Keratinocyte (primary cell): Measurements from ENCODE around the gene DENND1A. TPM values are rescaled to one million over a fixed set of nuclear protein-coding genes. Genes with fewer than 3 reads are reported as not detected.

Source experiments
- DNase-seq: peaks from one replicate; pipeline ENCODE4 v3.0.0-alpha.2; 2011; ENCODE audit warnings: low read depth, missing footprints, low spot score
- FAIRE-seq: peaks from 2 replicates; lab custom pipeline; 2011; peaks lifted over from hg19 to GRCh38; lab: Jason Lieb, UNC
- H2AFZ ChIP-seq: 2 replicates; pipeline ENCODE4 v1.6.0; 2012; ENCODE audit warnings: low read length, control low read depth, inconsistent platforms; ENCODE audit not compliant: control insufficient read depth
- H3K27ac ChIP-seq: 2 replicates; pipeline ENCODE4 v1.5.1; 2011; ENCODE audit warnings: low read length; ENCODE audit not compliant: control insufficient read depth, insufficient read depth
- H3K27me3 ChIP-seq: 3 replicates; pipeline ENCODE4 v1.6.0; 2011; ENCODE audit warnings: low read length; ENCODE audit not compliant: control insufficient read depth, insufficient read depth; ENCODE audit errors: extremely low read depth
- H3K36me3 ChIP-seq, 2 experiments: 2 replicates in 1 of 2; 3 replicates in 1 of 2; pipeline ENCODE4 v1.5.1; 2011; ENCODE audit warnings: low read length in 2 of 2, mild to moderate bottlenecking in 1 of 2; ENCODE audit not compliant: control insufficient read depth in 2 of 2, insufficient read depth in 2 of 2; ENCODE audit errors: extremely low read depth in 1 of 2
- H3K4me1 ChIP-seq: 3 replicates; pipeline ENCODE4 v1.5.1; 2011; ENCODE audit warnings: low read length; ENCODE audit not compliant: control insufficient read depth, insufficient read depth; ENCODE audit errors: extremely low read depth
- H3K4me2 ChIP-seq: 3 replicates; pipeline ENCODE4 v1.6.0; 2011; ENCODE audit warnings: low read depth, low read length; ENCODE audit not compliant: control insufficient read depth, insufficient read depth; ENCODE audit errors: extremely low read depth
- H3K4me3 ChIP-seq, 3 experiments: fragments of 200-600 bp in 1 of 3; sonication (generic) in 1 of 3; 2 replicates in 2 of 3; 3 replicates in 1 of 3; pipeline ENCODE4 v1.5.1; 2011 to 2016; ENCODE audit warnings: low read length in 3 of 3, mild to moderate bottlenecking in 3 of 3, control low read depth in 2 of 3, inconsistent platforms in 1 of 3, low read depth in 1 of 3, mixed read lengths in 1 of 3, mixed run types in 1 of 3, moderate library complexity in 1 of 3; ENCODE audit not compliant: control insufficient read depth in 2 of 3, insufficient read depth in 2 of 3; ENCODE audit errors: extremely low read depth in 1 of 3
- H3K79me2 ChIP-seq: 2 replicates; pipeline ENCODE4 v1.6.0; 2012; ENCODE audit warnings: low read length; ENCODE audit not compliant: control insufficient read depth, insufficient read depth
- H3K9ac ChIP-seq: 3 replicates; pipeline ENCODE4 v1.6.0; 2011; ENCODE audit warnings: low read length; ENCODE audit not compliant: control insufficient read depth, insufficient read depth; ENCODE audit errors: extremely low read depth
- H3K9me1 ChIP-seq: 3 replicates; pipeline ENCODE4 v1.6.0; 2011; ENCODE audit warnings: low read length; ENCODE audit not compliant: control insufficient read depth, insufficient read depth; ENCODE audit errors: extremely low read depth
- H3K9me3 ChIP-seq: 2 replicates; pipeline ENCODE4 v1.5.1; 2012; ENCODE audit warnings: low read depth, low read length; ENCODE audit not compliant: control insufficient read depth
- H4K20me1 ChIP-seq: 3 replicates; pipeline ENCODE4 v1.6.0; 2011; ENCODE audit warnings: low read length; ENCODE audit not compliant: control insufficient read depth, insufficient read depth; ENCODE audit errors: extremely low read depth
- CTCF ChIP-seq, 3 experiments: IDR thresholded peaks in 1 of 3; conservative IDR thresholded peaks in 1 of 3; optimal IDR thresholded peaks in 1 of 3; 2 replicates in 2 of 3; 3 replicates in 1 of 3; pipeline versions ENCODE3 to v1.5.1; 2011; ENCODE audit warnings: low read length in 3 of 3, mild to moderate bottlenecking in 3 of 3, moderate library complexity in 2 of 3, control low read depth in 1 of 3, inconsistent platforms in 1 of 3; ENCODE audit not compliant: insufficient read depth in 2 of 3; ENCODE audit errors: extremely low read depth in 1 of 3
- EZH2 ChIP-seq: IDR thresholded peaks from one replicate; pipeline ENCODE4 v1.6.1; 2012; ENCODE audit warnings: inconsistent platforms, mild to moderate bottlenecking, low read length, moderate library complexity
- dilution Hi-C: fragments of 300-500 bp; cut with MboI; formaldehyde crosslinking; loops from one replicate; pipeline ENCODE4 v1.7.0; 2020; ENCODE audit warnings: low sequenced_read_pairs; ENCODE audit not compliant: extremely low pct_ligation_motif_present
- polyA plus RNA-seq, 5 experiments: library from polyadenylated mRNA; depleted of rRNA in 3 of 5; stranded (reverse) in 3 of 5; stranded (forward) in 1 of 5; unstranded in 1 of 5; fragments of >200 nt; gene quantifications; 1 replicate in 1 of 5; 2 replicates in 3 of 5; 3 replicates in 1 of 5; pipeline versions ENCODE4 v1.2.1 to v1.2.3, GENCODE V29; 2011 to 2012; ENCODE audit warnings: missing spikeins in 2 of 5, low read depth in 1 of 5, low replicate concordance in 1 of 5

DENND1A gene
- polyA plus RNA-seq, 1 donor (not counting 4 experiments of a cell fraction or from before 2014, with no cell fraction given) = 13.0 TPM

DNA sequence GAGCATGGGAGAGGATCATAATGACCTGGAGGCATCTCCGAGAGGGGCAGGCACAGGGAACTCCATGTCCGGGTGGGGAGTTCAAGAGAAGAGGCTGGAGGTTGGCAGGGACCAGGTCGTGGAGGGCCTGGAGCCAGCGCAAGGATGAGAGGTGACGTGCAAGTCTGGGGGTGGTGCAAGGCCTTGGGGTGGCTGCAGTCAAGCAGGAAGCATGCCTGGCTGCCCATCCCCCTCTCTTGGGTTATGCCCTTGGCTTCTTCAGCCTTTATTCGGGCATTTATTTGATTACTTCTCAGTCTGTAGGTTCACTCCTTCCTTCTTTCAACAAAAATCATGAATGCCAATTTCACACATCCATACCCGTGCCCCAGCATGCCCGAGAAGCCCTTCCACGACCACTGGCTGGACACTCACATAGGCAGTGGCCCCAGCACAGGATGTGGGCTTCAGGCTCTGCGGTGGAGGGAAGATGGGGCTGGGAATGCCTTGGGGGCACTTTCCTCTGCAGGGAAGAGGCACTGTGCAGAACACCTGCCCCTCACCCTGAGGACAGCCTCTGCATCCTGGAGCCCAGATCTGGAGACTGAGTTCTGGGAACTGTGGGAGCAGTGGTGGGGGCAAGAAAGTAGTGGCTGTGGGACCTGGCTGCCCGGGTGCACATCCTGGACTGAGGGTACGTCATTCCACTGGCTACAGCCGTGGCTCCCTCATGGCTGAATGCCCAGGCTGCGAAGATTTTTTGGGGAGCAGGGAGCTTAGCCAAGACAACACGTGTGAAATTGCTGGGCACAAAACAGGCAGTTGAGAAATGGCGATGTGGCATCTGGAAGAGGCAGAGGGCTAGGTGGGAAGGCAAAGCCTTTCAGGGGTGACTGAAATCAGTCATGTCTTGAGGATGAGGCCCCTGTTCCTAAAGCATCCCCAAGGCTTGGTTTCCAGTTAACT is 535.4 kb downstream of the DENND1A start:
- no peaks in the 10 kb centered on the region for H4K20me1 ChIP-seq
- no peak overlapping the region for H3K9ac ChIP-seq
- no peaks in the 10 kb centered on the region for H3K27me3 ChIP-seq
- H2AFZ ChIP-seq = no peak overlapping the region
- no peaks in the 10 kb centered on the region for H3K36me3 ChIP-seq
- H3K4me1 ChIP-seq = no peaks in the 10 kb centered on the region
- H3K4me2 ChIP-seq = no peak overlapping the region
- H3K9me3 ChIP-seq = no peaks in the 10 kb centered on the region
- DNase-seq (no peak), FAIRE-seq (no peak)
- no peaks in the 10 kb centered on the region for H3K79me2 ChIP-seq
- TF ChIP-seq CTCF (optimal IDR thresholded peaks at IDR 0.05 in 1 of 3, IDR thresholded peaks at IDR 0.05 in 1 of 3, conservative IDR thresholded peaks at IDR 0.05 in 1 of 3; ENCODE audit: extremely low read depth in 1 of 3, insufficient read depth in 2 of 3, low read length in 3 of 3) = no peak
- TF ChIP-seq EZH2 = no peak
- dilution Hi-C loops = no loop called here
- H3K4me3 ChIP-seq = no peak overlapping the region
- H3K27ac ChIP-seq = no peak overlapping the region
- H3K9me1 ChIP-seq = no peaks in the 10 kb centered on the region

- TF ChIP-seq CTCF (optimal IDR thresholded peaks at IDR 0.05 in 1 of 3, IDR thresholded peaks at IDR 0.05 in 1 of 3, conservative IDR thresholded peaks at IDR 0.05 in 1 of 3; ENCODE audit: extremely low read depth in 1 of 3, insufficient read depth in 2 of 3, low read length in 3 of 3) = no peak
- TF ChIP-seq EZH2 = no peak
- no peaks in the 10 kb centered on the region for H3K36me3 ChIP-seq
- H3K79me2 ChIP-seq = no peaks in the 10 kb centered on the region
- no peak overlapping the region for H3K27ac ChIP-seq
- DNase-seq (no peak), FAIRE-seq (no peak)
- no peaks in the 10 kb centered on the region for H3K9me1 ChIP-seq
- no peaks in the 10 kb centered on the region for H4K20me1 ChIP-seq
- H3K9me3 ChIP-seq = no peaks in the 10 kb centered on the region
- no peak overlapping the region for H3K9ac ChIP-seq
- H3K4me3 ChIP-seq = no peak overlapping the region
- H3K4me2 ChIP-seq = no peak overlapping the region
- dilution Hi-C loops = no loop called here
- H3K4me1 ChIP-seq = no peaks in the 10 kb centered on the region
- no peaks in the 10 kb centered on the region for H3K27me3 ChIP-seq
- H2AFZ ChIP-seq = no peak overlapping the region
Measured at GRCh38 chr9:123392802-123393201, 537.1 kb downstream of the DENND1A start.
